Activated T-cell treated with anti-CD3 and anti-CD28 coated beads, Interleukin-2, amount 50 U/mL, for 4 hours (primary cell): Measurements from ENCODE around the gene RGS19. TPM values are rescaled to one million over a fixed set of nuclear protein-coding genes. Genes with fewer than 3 reads are reported as not detected.

Experiments used
- ATAC-seq, 2 donors: fragments of 200-7000 bp; cut with Tn5 transposase; one replicate each; pipeline ENCODE4 v1.10.0; 2021
- DNase-seq: peaks from one replicate; pipeline ENCODE4 v3.0.0-alpha.2; 2020
- H3K27me3 Mint-ChIP-seq: one replicate; pipeline ENCODE4 v1.8.0; 2021; ENCODE audit warnings: low read depth, mixed read lengths
- H3K36me3 Mint-ChIP-seq: one replicate; pipeline ENCODE4 v1.8.0; 2022; ENCODE audit warnings: mixed read lengths; ENCODE audit not compliant: insufficient read depth
- H3K4me1 Mint-ChIP-seq: one replicate; pipeline ENCODE4 v1.8.0; 2021; ENCODE audit warnings: low read depth, mixed read lengths
- H3K4me3 Mint-ChIP-seq: one replicate; pipeline ENCODE4 v1.8.0; 2021; ENCODE audit warnings: mild to moderate bottlenecking, moderate library complexity, mixed read lengths
- H3K9me3 Mint-ChIP-seq: one replicate; pipeline ENCODE4 v1.8.0; 2021; ENCODE audit warnings: mixed read lengths
- total RNA-seq, 3 donors: library from RNA; stranded (reverse); gene quantifications; one replicate each; pipeline ENCODE4 v1.2.1, GENCODE V29; 2021

The RGS19 gene
- total RNA-seq, 3 donors from 2014 or later, result 41.7 to 49.0 (median 47.0) TPM

DNA sequence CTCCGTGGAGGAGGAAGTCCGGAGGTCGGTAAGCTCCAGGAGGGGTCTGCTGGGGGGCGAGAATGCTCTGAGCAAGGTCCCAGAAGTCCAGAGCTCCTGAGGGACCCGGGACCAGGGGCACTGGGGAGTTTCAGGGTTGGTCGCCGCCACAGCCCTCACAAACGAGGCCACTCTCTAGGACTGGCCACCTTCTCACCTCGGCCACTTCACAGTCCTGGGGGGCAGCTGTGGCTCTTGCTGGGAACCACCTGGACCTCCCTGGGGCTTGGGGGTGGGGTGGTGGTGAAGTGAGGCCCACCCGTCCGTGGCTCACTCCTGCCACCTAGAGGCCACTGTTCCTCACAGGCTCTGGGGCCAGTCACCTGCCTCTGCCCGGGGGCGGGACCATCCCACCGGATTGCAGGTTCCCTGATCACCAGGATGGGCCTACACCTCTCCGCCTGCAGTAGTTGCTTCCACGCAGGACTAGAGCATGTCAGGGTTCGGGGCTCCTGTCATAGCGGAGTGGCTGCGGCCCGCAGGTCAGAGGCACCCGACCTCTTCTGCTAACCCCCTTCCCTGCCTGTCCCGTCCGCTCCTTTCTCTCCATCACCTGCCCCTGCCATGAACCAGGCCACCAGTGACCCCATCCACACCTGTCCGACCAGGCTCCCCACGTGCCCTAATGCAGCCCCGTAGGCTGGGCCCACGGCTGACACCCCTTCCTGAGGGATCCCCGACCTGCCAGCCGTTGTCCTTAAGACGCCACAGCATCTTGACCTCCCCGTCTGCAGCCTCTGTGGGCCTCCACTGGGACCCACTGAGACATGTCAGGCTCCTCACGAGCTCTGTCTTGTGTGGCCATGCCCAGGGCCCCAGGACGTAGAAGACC is 21.5 kb downstream of the RGS19 start:
- no peaks in the 10 kb centered on the region for H3K36me3 Mint-ChIP-seq
- peaks cover 16% of the 10 kb centered on the region for H3K27me3 Mint-ChIP-seq
- H3K4me1 Mint-ChIP-seq, result peaks cover 12% of the 10 kb centered on the region
- ATAC-seq (peak; percentile 76 to 81), DNase-seq (peak; percentile 80)
- no peaks in the 10 kb centered on the region for H3K9me3 Mint-ChIP-seq
- peak overlapping the region; percentile 60 for H3K4me3 Mint-ChIP-seq

DNA sequence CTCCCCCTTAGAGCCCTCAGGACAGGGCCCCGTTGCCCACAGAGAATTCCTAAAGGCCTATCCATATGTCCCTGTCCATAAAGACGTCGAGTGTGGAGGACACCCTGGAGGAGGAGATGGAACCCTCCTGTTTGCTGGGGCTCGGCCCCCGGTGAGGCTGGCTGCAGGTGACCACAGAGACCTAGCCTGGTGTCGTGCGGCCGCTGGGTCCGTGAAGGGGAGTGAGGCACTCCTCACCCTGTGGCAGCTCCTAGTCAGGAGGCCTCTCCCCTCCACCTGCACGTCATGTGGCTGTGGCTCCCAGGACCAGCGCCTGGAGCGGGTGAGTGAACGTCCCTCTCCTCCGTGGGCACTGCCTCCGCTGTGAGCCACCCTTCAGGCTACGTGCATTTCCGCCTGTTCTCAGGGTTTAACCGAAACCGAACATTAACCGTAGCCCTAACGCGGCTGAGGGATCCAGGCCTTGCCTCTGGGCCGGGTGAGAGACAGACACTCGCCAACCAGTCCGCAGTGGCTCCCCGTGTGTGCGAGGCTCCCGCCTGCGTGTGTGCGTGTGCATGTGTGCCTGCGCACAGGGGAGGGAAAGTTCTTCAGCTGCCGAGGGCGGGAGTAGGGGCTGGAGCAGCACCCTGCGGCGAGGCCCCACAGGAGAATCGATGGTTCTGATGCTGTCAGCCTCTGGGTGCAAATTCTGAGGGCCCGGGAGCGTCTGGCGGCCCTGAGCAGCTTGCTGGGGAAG is 22.3 kb downstream of the RGS19 start:
- H3K27me3 Mint-ChIP-seq, result peaks cover 18% of the 10 kb centered on the region
- ATAC-seq (peak; percentile 44 to 49), DNase-seq (no peak)
- peak overlapping the region; percentile 60 for H3K4me3 Mint-ChIP-seq
- no peaks in the 10 kb centered on the region for H3K9me3 Mint-ChIP-seq
- H3K36me3 Mint-ChIP-seq, result no peaks in the 10 kb centered on the region
- H3K4me1 Mint-ChIP-seq, result peaks cover 12% of the 10 kb centered on the region

- DNase-seq (no peak), ATAC-seq (no peak)
- no peaks in the 10 kb centered on the region for H3K36me3 Mint-ChIP-seq
- H3K27me3 Mint-ChIP-seq, result peaks cover 22% of the 10 kb centered on the region
- peaks cover 12% of the 10 kb centered on the region for H3K4me1 Mint-ChIP-seq
- H3K9me3 Mint-ChIP-seq, result no peaks in the 10 kb centered on the region
- no peak overlapping the region for H3K4me3 Mint-ChIP-seq
Observed at GRCh38 chr20:64056639-64056888, 22.8 kb downstream of the RGS19 start.

DNA sequence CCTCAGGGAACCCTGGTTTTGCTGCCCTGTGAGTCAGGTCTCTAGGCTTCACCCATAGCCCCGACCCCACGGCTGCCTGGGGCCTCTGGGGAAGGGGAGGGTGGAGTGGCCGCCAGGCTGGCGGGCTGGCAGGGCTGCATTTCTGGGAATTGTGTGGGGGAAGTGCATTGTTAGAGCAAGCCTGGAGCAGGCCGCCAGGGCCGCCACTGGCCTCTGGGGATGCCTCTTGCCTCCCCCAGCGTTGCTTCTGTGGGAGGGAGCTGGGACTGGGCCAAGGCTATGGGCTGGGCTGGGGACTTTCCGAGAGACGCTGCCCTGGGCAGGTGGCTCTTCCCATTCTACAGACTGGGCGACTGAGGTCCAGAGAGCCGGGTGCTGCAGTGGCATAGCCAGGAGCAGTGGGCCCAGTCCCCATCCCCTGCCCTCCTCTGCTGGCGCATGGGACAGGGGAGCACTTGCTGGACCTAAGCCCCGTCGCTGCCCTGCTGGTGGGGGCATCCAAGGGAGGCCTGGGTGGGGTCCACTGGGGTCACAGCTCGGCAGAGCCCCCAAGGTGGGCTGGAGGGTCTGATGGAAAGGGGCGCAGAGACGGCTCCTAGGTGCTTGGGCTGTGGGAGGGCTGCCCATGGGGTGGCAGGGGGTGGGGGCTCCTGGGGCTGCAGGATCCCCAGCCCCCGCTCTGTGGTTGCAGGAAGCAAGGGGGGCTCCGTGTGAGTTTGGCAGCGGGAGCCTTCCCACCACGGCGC is 23.3 kb downstream of the RGS19 start:
- Mint-ChIP-seq H3K27me3 (peaks cover 26% of the 10 kb centered on the region), H3K36me3 (no peaks in the 10 kb centered on the region), H3K9me3 (no peaks in the 10 kb centered on the region), H3K4me1 (peaks cover 12% of the 10 kb centered on the region), H3K4me3 (no peak overlapping the region)
- no peak for DNase-seq
- ATAC-seq, result no peak

DNA sequence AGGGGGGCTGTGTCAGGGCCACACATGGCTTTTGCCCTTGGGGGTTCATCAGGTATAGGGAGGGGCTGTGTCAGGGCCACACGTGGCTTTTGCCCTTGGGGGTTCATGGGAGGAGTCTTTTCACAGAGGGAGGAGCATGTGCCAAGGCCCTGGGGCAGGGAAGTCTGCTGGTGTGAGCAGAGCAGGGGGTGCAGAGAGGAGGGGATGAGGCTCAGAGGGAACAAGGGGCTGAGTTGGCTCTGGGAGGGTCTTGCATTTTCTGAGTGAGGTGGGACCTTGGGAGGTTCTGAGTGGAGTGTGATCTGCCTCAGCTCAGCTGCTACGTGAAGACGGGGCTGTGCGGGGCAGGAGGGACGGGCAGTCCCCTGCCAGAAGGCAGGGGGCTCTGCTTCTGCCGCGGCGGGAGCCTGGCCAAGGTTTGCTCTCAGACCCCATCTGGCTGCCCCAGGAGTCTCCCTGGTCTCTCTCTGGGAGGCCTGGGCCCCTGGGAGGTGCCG is 23.9 kb downstream of the RGS19 start:
- Mint-ChIP-seq H3K4me1 (peaks cover 12% of the 10 kb centered on the region), H3K9me3 (no peaks in the 10 kb centered on the region), H3K27me3 (peaks cover 32% of the 10 kb centered on the region), H3K36me3 (no peaks in the 10 kb centered on the region), H3K4me3 (no peak overlapping the region)
- DNase-seq (no peak), ATAC-seq (no peak)

DNA sequence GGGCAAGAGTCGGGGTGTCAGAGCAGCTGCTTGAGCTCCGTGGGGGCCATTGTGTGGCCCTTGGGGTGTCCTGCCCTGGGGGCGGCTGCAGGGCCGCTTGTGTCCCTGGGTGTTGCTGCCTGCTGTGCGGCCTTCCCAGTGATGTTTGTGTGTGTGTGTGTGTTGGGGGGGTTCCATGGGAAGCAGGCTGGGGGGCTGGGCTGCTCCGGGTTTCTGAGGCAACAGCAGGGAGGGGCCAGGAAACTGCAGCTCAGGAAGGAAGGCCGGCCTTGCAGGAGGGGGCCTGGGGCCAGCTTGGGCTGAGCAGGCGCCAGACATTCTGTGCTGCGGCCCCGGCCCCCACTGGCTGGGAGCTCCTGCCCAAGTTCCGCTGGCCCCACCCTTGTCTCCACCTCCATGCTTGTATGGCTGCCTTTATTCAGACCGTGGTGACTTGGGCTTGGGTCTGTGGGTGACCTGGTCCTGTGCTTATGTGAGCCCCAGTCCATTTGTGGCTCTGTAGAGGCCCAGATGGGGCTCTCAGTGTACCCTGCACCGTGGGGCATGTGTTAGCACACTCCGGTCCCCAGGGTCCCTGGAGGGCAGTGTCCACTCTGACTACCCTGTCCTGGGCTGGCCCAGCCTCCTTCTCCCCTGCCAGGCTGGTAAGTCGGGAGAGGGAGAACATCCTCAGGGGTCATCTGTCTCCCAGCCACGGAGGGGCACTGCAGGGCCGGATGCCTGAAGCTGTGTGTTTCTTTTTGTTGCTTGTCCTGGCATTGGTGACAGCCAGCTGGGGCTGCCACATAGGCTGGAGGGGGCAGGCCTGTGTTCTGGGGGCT is 25.3 kb downstream of the RGS19 start:
- ATAC-seq (no peak), DNase-seq (no peak)
- Mint-ChIP-seq H3K9me3 (no peaks in the 10 kb centered on the region), H3K4me3 (no peak overlapping the region), H3K4me1 (peaks cover 15% of the 10 kb centered on the region), H3K27me3 (peaks cover 37% of the 10 kb centered on the region), H3K36me3 (no peaks in the 10 kb centered on the region)

DNA sequence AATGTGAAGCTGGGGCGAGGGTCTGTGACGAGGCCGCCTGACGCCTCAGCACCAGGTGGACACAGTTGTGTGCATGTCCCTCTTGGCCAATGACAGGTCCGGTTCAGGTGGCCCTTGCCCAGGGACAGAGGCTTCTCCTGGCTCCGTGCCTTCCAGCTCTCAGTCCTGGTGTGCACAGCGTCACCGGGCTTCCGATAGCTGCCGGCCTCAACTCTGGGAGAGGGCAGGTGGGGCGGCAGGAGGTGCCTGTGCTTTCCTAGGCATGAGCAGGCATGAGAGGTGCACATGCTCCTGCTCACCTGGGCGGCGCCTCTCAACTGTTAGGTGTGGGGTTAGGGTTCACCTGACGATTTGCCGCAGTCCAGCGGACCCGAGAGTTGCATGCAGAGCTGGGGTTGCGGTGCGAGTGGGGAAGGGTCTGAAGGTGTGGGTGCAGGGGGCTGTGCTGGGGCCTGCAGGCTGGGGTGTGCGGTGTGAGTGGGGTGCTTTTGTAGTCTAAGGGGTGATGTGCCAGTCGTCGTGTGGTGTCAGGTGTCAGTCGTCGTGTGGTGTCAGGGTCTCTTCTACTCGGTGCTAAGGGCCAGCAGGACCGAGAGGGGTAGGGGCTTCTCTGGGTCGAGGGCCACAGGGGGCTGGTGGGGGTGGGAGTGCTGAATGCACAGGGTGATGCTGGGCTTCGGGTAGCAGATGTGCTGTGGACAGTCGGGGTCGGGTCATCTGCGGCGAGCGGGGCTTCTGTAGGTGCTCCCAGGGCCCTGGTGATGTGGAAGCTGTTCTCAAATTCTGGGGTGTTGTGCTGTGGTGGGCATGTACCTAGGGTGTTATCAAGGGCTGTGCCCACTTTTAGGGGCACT is 26.1 kb downstream of the RGS19 start:
- ATAC-seq (no peak), DNase-seq (no peak)
- H3K27me3 Mint-ChIP-seq, result peaks cover 39% of the 10 kb centered on the region
- H3K9me3 Mint-ChIP-seq, result no peaks in the 10 kb centered on the region
- H3K4me1 Mint-ChIP-seq, result peaks cover 13% of the 10 kb centered on the region
- no peak overlapping the region for H3K4me3 Mint-ChIP-seq
- H3K36me3 Mint-ChIP-seq, result no peaks in the 10 kb centered on the region

- no peak overlapping the region for H3K4me3 Mint-ChIP-seq
- H3K27me3 Mint-ChIP-seq, result peaks cover 42% of the 10 kb centered on the region
- H3K9me3 Mint-ChIP-seq, result no peaks in the 10 kb centered on the region
- peaks cover 5% of the 10 kb centered on the region for H3K4me1 Mint-ChIP-seq
- DNase-seq, result no peak
- H3K36me3 Mint-ChIP-seq, result no peaks in the 10 kb centered on the region
- ATAC-seq, result no peak
Observed at GRCh38 chr20:64052326-64052722, 27.0 kb downstream of the RGS19 start.

DNA sequence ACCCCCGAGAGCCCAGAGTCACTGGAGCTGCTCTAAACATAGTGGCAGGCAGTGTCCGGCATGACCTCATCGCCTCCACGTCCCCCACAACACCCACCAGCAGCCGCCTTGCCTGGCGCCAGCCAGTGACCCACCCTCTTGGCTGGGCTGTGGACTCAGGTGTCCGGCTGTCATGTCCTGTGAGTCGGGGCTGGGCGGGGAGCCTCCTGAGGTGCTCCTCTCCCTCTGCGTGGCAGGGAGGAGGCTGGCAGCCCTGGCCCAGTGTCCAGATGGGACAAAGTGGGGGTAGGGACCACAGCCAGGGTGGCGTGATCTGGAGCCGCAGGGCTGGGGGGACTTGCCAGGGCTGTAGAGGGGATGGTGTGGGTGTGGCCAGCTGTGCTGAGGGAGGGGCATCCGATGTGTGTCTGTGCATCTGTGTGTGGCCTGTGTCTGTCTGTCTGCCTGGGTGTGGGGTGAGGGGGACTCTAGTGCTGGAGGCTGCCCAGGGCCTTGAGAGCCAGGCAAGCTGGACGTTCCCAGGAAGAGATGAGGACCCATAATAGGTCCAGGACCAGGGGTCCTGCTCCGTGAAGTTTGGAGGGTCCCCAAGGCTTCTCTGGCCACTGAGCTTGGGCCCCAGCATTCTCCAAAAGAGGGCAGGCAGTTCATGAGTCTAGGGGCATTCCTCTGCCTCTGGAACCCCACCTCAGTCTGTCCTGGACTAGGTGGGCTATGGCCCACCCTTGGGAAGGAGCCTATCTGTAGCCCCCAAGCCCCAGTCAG is 27.6 kb downstream of the RGS19 start:
- no peak for DNase-seq
- ATAC-seq, result no peak
- no peaks in the 10 kb centered on the region for H3K36me3 Mint-ChIP-seq
- H3K9me3 Mint-ChIP-seq, result no peaks in the 10 kb centered on the region
- H3K4me1 Mint-ChIP-seq, result peaks cover 3% of the 10 kb centered on the region
- H3K4me3 Mint-ChIP-seq, result no peak overlapping the region
- peaks cover 48% of the 10 kb centered on the region for H3K27me3 Mint-ChIP-seq

- DNase-seq, result no peak
Observed at GRCh38 chr20:64051033-64051452, 28.3 kb downstream of the RGS19 start.

GRCh38 chr20:64050261-64051032 is 28.9 kb downstream of the RGS19 start:
- ATAC-seq, result no peak
- peaks cover 57% of the 10 kb centered on the region for H3K27me3 Mint-ChIP-seq
- H3K4me3 Mint-ChIP-seq, result no peak overlapping the region

More at GRCh38 chr20:64051033-64051452, 28.3 kb downstream of the RGS19 start:
- H3K4me3 Mint-ChIP-seq, result no peak overlapping the region
- no peaks in the 10 kb centered on the region for H3K36me3 Mint-ChIP-seq
- no peaks in the 10 kb centered on the region for H3K9me3 Mint-ChIP-seq
- no peak for ATAC-seq
- peaks cover 55% of the 10 kb centered on the region for H3K27me3 Mint-ChIP-seq
- H3K4me1 Mint-ChIP-seq, result peaks cover 7% of the 10 kb centered on the region

DNA sequence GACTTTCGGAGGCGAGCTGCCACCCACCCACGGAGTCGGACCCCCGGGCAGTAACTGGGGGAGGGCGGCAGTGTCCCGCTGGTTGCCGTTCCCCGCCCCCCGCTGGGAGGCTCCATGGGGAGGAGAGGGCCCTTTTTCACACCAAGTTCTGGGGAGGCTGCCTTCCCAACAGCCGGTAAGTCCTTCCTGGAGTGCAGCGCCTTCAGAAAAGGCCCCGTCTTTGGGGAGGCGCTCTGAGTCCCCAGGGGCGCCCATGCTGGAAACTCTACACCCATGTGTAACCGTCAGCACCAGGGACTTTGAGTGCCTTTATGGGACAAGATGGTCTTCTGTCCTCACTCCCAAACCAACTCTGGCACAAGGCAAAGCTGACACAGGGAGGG is 29.4 kb downstream of the RGS19 start:
- no peak for DNase-seq
- Mint-ChIP-seq H3K36me3 (no peaks in the 10 kb centered on the region), H3K4me1 (peaks cover 10% of the 10 kb centered on the region), H3K4me3 (peak overlapping the region; percentile 24), H3K27me3 (peaks cover 55% of the 10 kb centered on the region), H3K9me3 (no peaks in the 10 kb centered on the region)
- ATAC-seq, result no peak

More at GRCh38 chr20:64050261-64051032, 28.9 kb downstream of the RGS19 start:
- Mint-ChIP-seq H3K36me3 (no peaks in the 10 kb centered on the region), H3K9me3 (no peaks in the 10 kb centered on the region), H3K4me1 (peaks cover 10% of the 10 kb centered on the region)
- no peak for DNase-seq
